GM12878 (cell line): ENCODE measurements around the gene UST. TPM values are rescaled to one million over a fixed set of nuclear protein-coding genes. Genes with fewer than 3 reads are reported as not detected.

Source experiments
- ATAC-seq: fragments of 200-7000 bp; cut with Tn5 transposase; 3 replicates; pipeline ENCODE4 v1.9.1; 2020; ENCODE audit warnings: mild to moderate bottlenecking, moderate library complexity
- BruUV-seq: library from RNA; stranded (reverse); fragments of 400-500 nt; replicated peaks from 2 replicates; lab custom pipeline; 2021; lab: Mats Ljungman, UMichigan
- CTCF ChIA-PET: fragments of 300-600 bp; sonication (Branson Sonifier 250); formaldehyde crosslinking; extraction: SDS; loops from one replicate; lab custom pipeline; 2021; ENCODE audit warnings: inconsistent platforms; lab: Yijun Ruan, JAX
- POLR2A ChIA-PET: fragments of 350-600 bp; formaldehyde crosslinking; extraction: SDS; loops from one replicate; lab custom pipeline; 2021; ENCODE audit warnings: inconsistent platforms; lab: Charles Lee
- RAD21 ChIA-PET: fragments of 300-600 bp; sonication (Branson Sonifier 250); formaldehyde crosslinking; loops from one replicate; lab custom pipeline; 2023; ENCODE audit warnings: antibody characterized with exemption; ENCODE audit not compliant: unreplicated experiment; lab: Charles Lee
- SMC1A ChIA-PET: fragments of 300-600 bp; sonication (Branson Sonifier 250); formaldehyde crosslinking; loops from one replicate; lab custom pipeline; 2023; ENCODE audit not compliant: unreplicated experiment, uncharacterized antibody; lab: Charles Lee
- DNase-seq: peaks from one replicate; pipeline ENCODE4 v3.0.0-alpha.2; 2011; ENCODE audit warnings: low read depth, low spot score
- FAIRE-seq: peaks from 3 replicates; lab custom pipeline; 2011; peaks lifted over from hg19 to GRCh38; lab: Jason Lieb, UNC
- H2AFZ ChIP-seq: 2 replicates; pipeline ENCODE4 v1.6.0; 2011; ENCODE audit warnings: low read depth, low read length, control low read depth; ENCODE audit not compliant: control insufficient read depth
- H3K27ac ChIP-seq: 2 replicates; pipeline ENCODE4 v1.5.1; 2011; ENCODE audit warnings: control low read depth; ENCODE audit not compliant: control insufficient read depth, insufficient read depth
- H3K27me3 ChIP-seq, 2 experiments: replicated peaks in 1 of 2; 2 replicates each; pipeline versions ENCODE4 v1.6.0 to v1.6.1; 2011; ENCODE audit warnings: low read length in 1 of 2; ENCODE audit not compliant: control insufficient read depth in 2 of 2, insufficient read depth in 2 of 2
- H3K36me3 ChIP-seq, 2 experiments: 2 replicates each; pipeline ENCODE4 v1.5.1; 2011; ENCODE audit warnings: low read length in 1 of 2; ENCODE audit not compliant: control insufficient read depth in 2 of 2, insufficient read depth in 2 of 2
- H3K4me1 ChIP-seq: 2 replicates; pipeline ENCODE4 v1.6.1; 2011; ENCODE audit warnings: mild to moderate bottlenecking, low read length, moderate library complexity, mixed read lengths; ENCODE audit not compliant: control insufficient read depth, insufficient read depth
- H3K4me2 ChIP-seq: 2 replicates; pipeline ENCODE4 v1.6.0; 2011; ENCODE audit warnings: control low read depth; ENCODE audit not compliant: control insufficient read depth, insufficient read depth
- H3K4me3 ChIP-seq: fragments of 200-600 bp; sonication (generic); 2 replicates; pipeline ENCODE4 v1.5.1; 2016
- H3K79me2 ChIP-seq: 2 replicates; pipeline ENCODE4 v1.6.0; 2011; ENCODE audit warnings: low read length; ENCODE audit not compliant: control insufficient read depth, insufficient read depth
- H3K9ac ChIP-seq: 2 replicates; pipeline ENCODE4 v1.8.0; 2011; ENCODE audit warnings: low read length, control low read depth, mixed read lengths; ENCODE audit not compliant: control insufficient read depth, insufficient read depth
- H3K9me3 ChIP-seq: replicated peaks from 3 replicates; pipeline ENCODE4 v1.5.1; 2011; ENCODE audit warnings: mild to moderate bottlenecking, low read length; ENCODE audit not compliant: control insufficient read depth, insufficient read depth
- H4K20me1 ChIP-seq: 2 replicates; pipeline ENCODE4 v1.6.0; 2011; ENCODE audit not compliant: control insufficient read depth, insufficient read depth
- CHD4 ChIP-seq: fragments of 200-600 bp; sonication (generic); IDR thresholded peaks from 2 replicates; pipeline ENCODE4 v1.6.1; 2016; ENCODE audit warnings: mild to moderate bottlenecking
- DPF2 ChIP-seq: fragments of 450-650 bp; IDR thresholded peaks from 2 replicates; pipeline ENCODE4 v1.6.1; 2017; ENCODE audit warnings: mild to moderate bottlenecking
- WGBS: methylation state at CpG from one replicate; pipeline ENCODE4 v1.1.6; 2016; ENCODE audit warnings: low lambda C conversion rate; ENCODE audit not compliant: insufficient replicate concordance, insufficient coverage; ENCODE audit errors: missing lambda C conversion rate; 5-methylcytosine and 5-hydroxymethylcytosine counted together
- in situ Hi-C: fragments of 300-500 bp; cut with MboI; formaldehyde crosslinking; loops from 9 replicates; pipeline ENCODE4 v1.14.3; 2018; ENCODE audit warnings: mixed read lengths
- intact Hi-C: fragments of 100-400 bp; cut with micrococcal nuclease; formaldehyde crosslinking; loops from one replicate; pipeline ENCODE4 v1.14.2; 2022; ENCODE audit not compliant: unreplicated experiment
- polyA plus RNA-seq, 11 experiments: library from polyadenylated mRNA; depleted of rRNA in 4 of 11; unstranded in 6 of 11; stranded (reverse) in 5 of 11; fragments of >200 nt; fragmentation: Nextera tagmentation in 4 of 11; fragmentation: Illumina TruSeq in 1 of 11; extraction: Ambion mirVana in 4 of 11; extraction: Trizol in 1 of 11; gene quantifications; 1 replicate in 1 of 11; 2 replicates in 10 of 11; pipeline versions ENCODE4 v1.2.1 to v1.2.3, GENCODE V29; 2011 to 2016; ENCODE audit warnings: inconsistent platforms in 2 of 11, missing spikeins in 2 of 11, low read depth in 1 of 11
- total RNA-seq, 4 experiments: library from RNA; depleted of rRNA in 3 of 4; stranded (reverse); fragments of >200 nt in 3 of 4; fragmentation: Illumina TruSeq in 1 of 4; extraction: Trizol in 1 of 4; gene quantifications; 2 replicates each; pipeline versions ENCODE4 v1.2.1 to v1.2.3, GENCODE V29; 2013 to 2021
- TF ChIP-seq, protein P1 (sequence below): fragments of 450-650 bp; conservative IDR thresholded peaks from 2 replicates; pipeline ENCODE4 v1.6.1; 2017; ENCODE audit warnings: mild to moderate bottlenecking, moderate library complexity

Gene UST
- total and polyA plus RNA-seq, 10 of the 15 experiments (the other 5 are each of a cell fraction or from before 2014, with no cell fraction given) = 0.74 to 43.3 (median 2.2) TPM

DNA sequence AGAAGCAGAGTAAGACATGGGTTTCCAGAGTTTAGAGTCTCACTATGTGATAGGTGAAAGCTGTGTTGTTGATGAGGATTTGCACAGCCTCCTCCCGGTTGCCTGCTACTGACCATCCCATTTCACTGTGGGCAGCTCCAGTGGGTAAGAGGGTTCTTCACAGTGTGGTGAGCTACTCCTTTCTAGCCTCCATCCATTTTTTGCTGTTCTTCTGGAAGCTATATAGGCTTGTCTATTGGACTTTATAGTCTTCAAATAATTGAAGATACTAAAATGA is 13.4 kb downstream of the UST start:
- intact Hi-C loops (loop anchor here (2.0 to 5.0 kb wide), 3 partner anchors 13 to 187 kb away; partner anchors contain the start of gene UST), in situ Hi-C loops (loop anchor here (25.0 kb wide), 1 partner anchor 677 kb away; no protein-coding TSS in a partner anchor)
- peak overlapping the region; percentile 17; the same call in 1 of the 2 replicates for H3K4me3 ChIP-seq
- ChIA-PET CTCF (interaction anchor here (0.6 to 3.2 kb wide), 5 partner anchors 14 to 188 kb away, joined by 3 to 23 read pairs (median 5); no protein-coding TSS in a partner anchor), RAD21 (interaction anchor here (0.8 to 5.4 kb wide), 13 partner anchors 8 to 305 kb away, joined by 3 to 52 read pairs (median 5); partner anchors contain the start of gene UST), POLR2A (interaction anchor here (1.3 kb wide), 1 partner anchor 21 kb away, joined by 13 read pairs; no protein-coding TSS in a partner anchor), SMC1A (interaction anchor here (0.7 to 7.4 kb wide), 11 partner anchors 8 to 306 kb away, joined by 3 to 56 read pairs (median 7); no protein-coding TSS in a partner anchor)
- DNase-seq = no peak
- FAIRE-seq = no peak
- H2AFZ ChIP-seq = no peak overlapping the region
- WGBS = 8% methylated on average over 1 of the region's 1 CpG
- no peaks in the 10 kb centered on the region for H4K20me1 ChIP-seq
- no peak for TF ChIP-seq CHD4
- TF ChIP-seq DPF2 = peak; percentile 8; the same call in 1 of the 2 replicates
- TF ChIP-seq, protein P1, sequence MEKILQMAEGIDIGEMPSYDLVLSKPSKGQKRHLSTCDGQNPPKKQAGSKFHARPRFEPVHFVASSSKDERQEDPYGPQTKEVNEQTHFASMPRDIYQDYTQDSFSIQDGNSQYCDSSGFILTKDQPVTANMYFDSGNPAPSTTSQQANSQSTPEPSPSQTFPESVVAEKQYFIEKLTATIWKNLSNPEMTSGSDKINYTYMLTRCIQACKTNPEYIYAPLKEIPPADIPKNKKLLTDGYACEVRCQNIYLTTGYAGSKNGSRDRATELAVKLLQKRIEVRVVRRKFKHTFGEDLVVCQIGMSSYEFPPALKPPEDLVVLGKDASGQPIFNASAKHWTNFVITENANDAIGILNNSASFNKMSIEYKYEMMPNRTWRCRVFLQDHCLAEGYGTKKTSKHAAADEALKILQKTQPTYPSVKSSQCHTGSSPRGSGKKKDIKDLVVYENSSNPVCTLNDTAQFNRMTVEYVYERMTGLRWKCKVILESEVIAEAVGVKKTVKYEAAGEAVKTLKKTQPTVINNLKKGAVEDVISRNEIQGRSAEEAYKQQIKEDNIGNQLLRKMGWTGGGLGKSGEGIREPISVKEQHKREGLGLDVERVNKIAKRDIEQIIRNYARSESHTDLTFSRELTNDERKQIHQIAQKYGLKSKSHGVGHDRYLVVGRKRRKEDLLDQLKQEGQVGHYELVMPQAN = 0 out of 2 replicates have a peak, but pooled peaks have one; percentile 32
- H3K9me3 ChIP-seq = peaks cover 16% of the 10 kb centered on the region
- H3K27me3 ChIP-seq = no peaks in the 10 kb centered on the region
- H3K4me2 ChIP-seq = peak overlapping the region; percentile 97
- H3K4me1 ChIP-seq = peaks cover 43% of the 10 kb centered on the region
- H3K9ac ChIP-seq = peak overlapping the region; percentile 62
- peak; percentile 5 for ATAC-seq
- no peaks in the 10 kb centered on the region for H3K79me2 ChIP-seq
- no peaks in the 10 kb centered on the region for H3K36me3 ChIP-seq
- H3K27ac ChIP-seq = peak overlapping the region; percentile 85
- BruUV-seq = TSS peak; percentile 90
